A549 (cell line): Measurements from ENCODE around the gene ZNF804B. TPM values are rescaled to one million over a fixed set of nuclear protein-coding genes. Genes with fewer than 3 reads are reported as not detected.
A peak's percentile ranks its signal among the peaks of the same experiment; 100 is the strongest.

Source experiments
- ATAC-seq, 2 experiments: fragments of 200-7000 bp in 1 of 2; fragments of >200 bp in 1 of 2; cut with Nextera tagmentation in 1 of 2; cut with Tn5 transposase in 1 of 2; 3 replicates each; pipeline versions ENCODE4 v1.8.0 to v1.9.1; 2018 to 2020; ENCODE audit warnings: mild to moderate bottlenecking in 1 of 2, moderate library complexity in 1 of 2
- CTCF ChIA-PET: fragments of 300-600 bp; sonication (Branson Sonifier 250); formaldehyde crosslinking; extraction: SDS; loops from one replicate; lab custom pipeline; 2021; ENCODE audit warnings: antibody characterized with exemption, inconsistent platforms; lab: Yijun Ruan, JAX
- POLR2A ChIA-PET: fragments of 350-600 bp; formaldehyde crosslinking; extraction: SDS; loops from one replicate; lab custom pipeline; 2021; ENCODE audit warnings: antibody characterized with exemption, inconsistent platforms; lab: Yijun Ruan, JAX
- DNase-seq, 2 experiments: peaks; one replicate each; pipeline versions ENCODE4 v3.0.0 to v3.0.0-alpha.2; 2011 to 2016; ENCODE audit warnings: low read depth in 1 of 2, low spot score in 1 of 2
- FAIRE-seq: peaks from 2 replicates; lab custom pipeline; 2011; peaks lifted over from hg19 to GRCh38; lab: Jason Lieb, UNC
- H3K27ac ChIP-seq, 2 experiments: fragments of >200 bp; sonication (Bioruptor Twin); formaldehyde crosslinking; 3 replicates each; pipeline ENCODE4 v1.5.1; 2016 to 2017
- H3K4me1 ChIP-seq: fragments of >200 bp; sonication (Bioruptor Twin); formaldehyde crosslinking; 3 replicates; pipeline ENCODE4 v1.6.1; 2016
- H3K4me2 ChIP-seq: fragments of >200 bp; sonication (Bioruptor Twin); formaldehyde crosslinking; 3 replicates; pipeline ENCODE4 v1.6.1; 2016
- H3K4me3 ChIP-seq: fragments of >200 bp; sonication (Bioruptor Twin); formaldehyde crosslinking; 3 replicates; pipeline ENCODE4 v1.5.1; 2016
- H3K9me3 ChIP-seq: fragments of >200 bp; sonication (Bioruptor Twin); formaldehyde crosslinking; 3 replicates; pipeline ENCODE4 v1.6.1; 2016
- CBX2 ChIP-seq: fragments of 200-600 bp; sonication (generic); IDR thresholded peaks from 2 replicates; pipeline ENCODE4 v1.6.1; 2016; ENCODE audit warnings: low read depth, mild to moderate bottlenecking, borderline replicate concordance
- CBX8 ChIP-seq: fragments of 200-600 bp; sonication (generic); IDR thresholded peaks from 2 replicates; pipeline ENCODE4 v1.6.1; 2016
- CEBPB ChIP-seq, 2 experiments: fragments of >200 bp in 1 of 2; sonication (Bioruptor Twin) in 1 of 2; formaldehyde crosslinking in 1 of 2; IDR thresholded peaks; 2 replicates each; pipeline ENCODE4 v1.6.1; 2012 to 2016
- EHF ChIP-seq: fragments of 250-450 bp; sonication (Bioruptor Pico); IDR thresholded peaks from 2 replicates; pipeline ENCODE4 v1.5.0; 2020; ENCODE audit warnings: mild to moderate bottlenecking
- EP300 ChIP-seq, 2 experiments: fragments of >200 bp; sonication (Bioruptor Twin); formaldehyde crosslinking; IDR thresholded peaks; 2 replicates in 1 of 2; 3 replicates in 1 of 2; pipeline ENCODE4 v1.6.1; 2016 to 2017
- FOSB ChIP-seq: fragments of 250-450 bp; sonication (Bioruptor Pico); IDR thresholded peaks from 2 replicates; pipeline ENCODE4 v1.5.0; 2020; ENCODE audit warnings: mild to moderate bottlenecking, moderate library complexity
- FOXS1 ChIP-seq: fragments of 250-450 bp; sonication (Bioruptor Pico); IDR thresholded peaks from 2 replicates; pipeline ENCODE4 v1.5.0; 2020; ENCODE audit warnings: mild to moderate bottlenecking, moderate library complexity
- GATA3 ChIP-seq: IDR thresholded peaks from 2 replicates; pipeline ENCODE4 v1.6.1; 2012; ENCODE audit warnings: borderline replicate concordance
- HEYL ChIP-seq: fragments of 250-450 bp; sonication (Bioruptor Pico); IDR thresholded peaks from 2 replicates; pipeline ENCODE4 v1.8.0; 2021; ENCODE audit warnings: mild to moderate bottlenecking, moderate library complexity
- HOXB13 ChIP-seq: fragments of 250-450 bp; sonication (Bioruptor Pico); IDR thresholded peaks from 2 replicates; pipeline ENCODE4 v1.5.0; 2020; ENCODE audit warnings: low read depth, mild to moderate bottlenecking, moderate library complexity
- HOXB5 ChIP-seq: fragments of 250-450 bp; sonication (Bioruptor Pico); IDR thresholded peaks from 2 replicates; pipeline ENCODE4 v1.5.0; 2020; ENCODE audit warnings: mild to moderate bottlenecking, moderate library complexity
- JUN ChIP-seq, 2 experiments: fragments of >200 bp; sonication (Bioruptor Twin); formaldehyde crosslinking; IDR thresholded peaks; 2 replicates in 1 of 2; 3 replicates in 1 of 2; pipeline ENCODE4 v1.6.1; 2016 to 2017
- KDM1A ChIP-seq: fragments of 200-600 bp; sonication (generic); IDR thresholded peaks from 2 replicates; pipeline ENCODE4 v1.6.1; 2016; ENCODE audit warnings: low read depth, mild to moderate bottlenecking
- KDM5A ChIP-seq: fragments of 200-600 bp; sonication (generic); IDR thresholded peaks from 2 replicates; pipeline ENCODE4 v1.6.1; 2016; ENCODE audit warnings: antibody characterized with exemption, mild to moderate bottlenecking
- MAZ ChIP-seq: fragments of 150-350 bp; IDR thresholded peaks from 2 replicates; pipeline ENCODE4 v1.6.1; 2014; ENCODE audit warnings: antibody characterized with exemption, low read depth, low read length, borderline replicate concordance
- POLR2A ChIP-seq: IDR thresholded peaks from 2 replicates; pipeline ENCODE4 v1.6.1; 2012; ENCODE audit warnings: mild to moderate bottlenecking, low read length
- RAD21 ChIP-seq, 2 experiments: fragments of >200 bp in 1 of 2; sonication (Bioruptor Twin) in 1 of 2; formaldehyde crosslinking in 1 of 2; IDR thresholded peaks in 1 of 2; conservative IDR thresholded peaks in 1 of 2; 2 replicates in 1 of 2; 3 replicates in 1 of 2; pipeline ENCODE4 v1.6.1; 2012 to 2018; ENCODE audit warnings: inconsistent platforms in 1 of 2
- RARB ChIP-seq: fragments of 250-450 bp; sonication (Bioruptor Pico); IDR thresholded peaks from 2 replicates; pipeline ENCODE4 v1.8.0; 2021; ENCODE audit warnings: mild to moderate bottlenecking, moderate library complexity
- RCOR1 ChIP-seq: fragments of 150-350 bp; IDR thresholded peaks from 2 replicates; pipeline ENCODE4 v1.6.1; 2014; ENCODE audit warnings: antibody characterized with exemption, low read length, low read depth
- RNF2 ChIP-seq: fragments of 200-600 bp; sonication (generic); IDR thresholded peaks from 2 replicates; pipeline ENCODE4 v1.6.1; 2016; ENCODE audit warnings: low read depth, mild to moderate bottlenecking, antibody characterized with exemption, moderate library complexity, borderline replicate concordance
- SMC3 ChIP-seq: fragments of >200 bp; sonication (Bioruptor Twin); formaldehyde crosslinking; IDR thresholded peaks from 3 replicates; pipeline ENCODE4 v1.6.1; 2018; ENCODE audit warnings: inconsistent platforms
- SREBF2 ChIP-seq: fragments of 450-650 bp; IDR thresholded peaks from 2 replicates; pipeline ENCODE4 v1.6.1; 2014; ENCODE audit warnings: mild to moderate bottlenecking, moderate library complexity
- TP53 ChIP-seq: fragments of 250-450 bp; sonication (Bioruptor Pico); IDR thresholded peaks from 2 replicates; pipeline ENCODE4 v1.5.0; 2021; ENCODE audit warnings: mild to moderate bottlenecking, moderate library complexity
- ZFP36 ChIP-seq: fragments of 450-650 bp; IDR thresholded peaks from 2 replicates; pipeline ENCODE4 v1.6.1; 2014; ENCODE audit warnings: borderline replicate concordance; ENCODE audit not compliant: partially characterized antibody
- ZSCAN20 ChIP-seq: fragments of 250-450 bp; sonication (Bioruptor Pico); IDR thresholded peaks from 2 replicates; pipeline ENCODE4 v1.8.0; 2022; ENCODE audit warnings: mild to moderate bottlenecking, moderate library complexity
- WGBS: methylation state at CpG from one replicate; pipeline ENCODE4 v1.1.6; 2017; ENCODE audit errors: missing lambda C conversion rate; 5-methylcytosine and 5-hydroxymethylcytosine counted together
- polyA plus RNA-seq, 4 experiments: library from polyadenylated mRNA; depleted of rRNA in 3 of 4; stranded (reverse); fragments of >200 nt; fragmentation: RNase III in 1 of 4; extraction: RNeasy Plus Mini Kit Qiagen cat#74134 plus additional on column Dnase treatment in 1 of 4; gene quantifications; 2 replicates in 3 of 4; 3 replicates in 1 of 4; pipeline ENCODE4 v1.2.3, GENCODE V29; 2011 to 2017
- TF ChIP-seq, protein P1 (sequence below): IDR thresholded peaks from 2 replicates; pipeline ENCODE4 v1.6.1; 2012
- TF ChIP-seq, protein P2 (sequence below): IDR thresholded peaks from 2 replicates; pipeline ENCODE4 v1.6.1; 2012; ENCODE audit warnings: low read depth, borderline replicate concordance

The ZNF804B gene
- polyA plus RNA-seq, 2 of the 4 experiments (the other 2 are of a cell fraction) = not detected

- no peak overlapping the region for H3K4me2 ChIP-seq
- TF ChIP-seq RNF2 (no peak), JUN (IDR thresholded peaks at IDR 0.05) (no peak), RCOR1 (no peak), SMC3 (no peak), KDM1A (no peak), TP53 (no peak), ZFP36 (no peak), CBX2 (no peak), GATA3 (no peak), FOXS1 (CRISPR knock-in tag) (no peak), ZSCAN20 (CRISPR knock-in tag) (no peak), EHF (no peak), HOXB5 (CRISPR knock-in tag) (no peak), POLR2A (no peak), MAZ (no peak)
- TF ChIP-seq, protein P1, sequence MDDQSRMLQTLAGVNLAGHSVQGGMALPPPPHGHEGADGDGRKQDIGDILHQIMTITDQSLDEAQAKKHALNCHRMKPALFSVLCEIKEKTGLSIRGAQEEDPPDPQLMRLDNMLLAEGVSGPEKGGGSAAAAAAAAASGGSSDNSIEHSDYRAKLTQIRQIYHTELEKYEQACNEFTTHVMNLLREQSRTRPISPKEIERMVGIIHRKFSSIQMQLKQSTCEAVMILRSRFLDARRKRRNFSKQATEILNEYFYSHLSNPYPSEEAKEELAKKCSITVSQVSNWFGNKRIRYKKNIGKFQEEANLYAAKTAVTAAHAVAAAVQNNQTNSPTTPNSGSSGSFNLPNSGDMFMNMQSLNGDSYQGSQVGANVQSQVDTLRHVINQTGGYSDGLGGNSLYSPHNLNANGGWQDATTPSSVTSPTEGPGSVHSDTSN = no peak
- no peak overlapping the region for H3K4me3 ChIP-seq
- WGBS = 2% methylated on average over 2 of the region's 2 CpGs
- peaks cover 10% of the 10 kb centered on the region for H3K4me1 ChIP-seq
- no peak overlapping the region for H3K27ac ChIP-seq
- ChIA-PET CTCF (no interaction called here), POLR2A (no interaction called here)
- ATAC-seq (no peak), DNase-seq (no peak), FAIRE-seq (no peak)
- H3K9me3 ChIP-seq = no peaks in the 10 kb centered on the region
These were observed 2.1 kb upstream of the ZNF804B start for GRCh38 chr7:88757371-88757770.

DNA sequence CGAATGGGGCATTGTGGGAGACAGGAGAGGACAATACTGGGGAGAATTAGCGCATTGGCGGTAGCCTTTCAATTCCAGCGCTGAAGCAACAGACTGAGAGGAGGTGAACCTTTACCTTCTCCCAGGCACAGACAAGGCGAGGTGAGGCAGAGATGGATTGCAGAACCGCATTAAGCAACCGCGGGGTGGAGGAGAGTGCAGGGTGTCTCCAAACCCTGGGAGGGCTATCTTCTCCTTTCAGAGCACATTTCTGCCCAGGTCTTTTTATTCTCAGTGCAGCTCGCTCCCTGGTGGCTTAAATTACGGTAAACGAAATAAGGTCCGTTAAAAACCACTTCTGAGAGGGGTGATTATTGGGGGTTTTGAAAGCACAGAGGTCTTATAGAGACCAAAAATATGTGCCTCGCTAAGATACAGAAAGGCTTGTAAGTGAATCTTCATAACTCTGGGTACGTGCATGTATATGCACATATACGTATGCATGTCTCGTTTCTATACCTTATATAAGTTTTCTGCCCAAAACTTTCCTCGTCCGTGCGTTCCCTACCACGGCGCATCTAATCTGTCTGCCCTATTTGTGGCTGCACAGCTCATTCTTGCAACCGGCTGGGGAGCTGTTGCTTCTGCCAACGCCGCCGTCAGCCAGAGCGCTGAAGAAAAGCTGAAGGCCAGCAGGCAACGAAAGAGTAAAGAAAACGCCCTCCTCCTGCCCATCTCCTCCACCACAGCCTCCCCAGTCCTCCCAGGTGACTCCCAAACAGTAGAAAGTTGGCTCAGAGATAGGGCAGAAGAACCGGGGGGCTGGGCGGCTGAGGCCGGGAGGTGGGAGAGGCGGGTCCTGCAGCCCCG lies 895 bp upstream of the ZNF804B start:
- ChIA-PET CTCF (interaction anchor here (1.2 kb wide), 1 partner anchor 23 kb away, joined by 3 read pairs; no protein-coding TSS in a partner anchor), POLR2A (no interaction called here)
- H3K9me3 ChIP-seq = no peaks in the 10 kb centered on the region
- no peak overlapping the region for H3K27ac ChIP-seq
- ATAC-seq (peak; percentile 63 to 73; a peak in 5 of 6 replicates), DNase-seq (no peak), FAIRE-seq (no peak)
- peak overlapping the region; percentile 91 for H3K4me2 ChIP-seq
- peak; percentile 93 for TF ChIP-seq CBX8
- TF ChIP-seq HOXB13 (CRISPR knock-in tag) = no peak
- peak; percentile 91 for TF ChIP-seq RNF2
- no peak for TF ChIP-seq CEBPB (IDR thresholded peaks at IDR 0.05)
- TF ChIP-seq ZFP36 = peak; percentile 29
- TF ChIP-seq, protein P2, sequence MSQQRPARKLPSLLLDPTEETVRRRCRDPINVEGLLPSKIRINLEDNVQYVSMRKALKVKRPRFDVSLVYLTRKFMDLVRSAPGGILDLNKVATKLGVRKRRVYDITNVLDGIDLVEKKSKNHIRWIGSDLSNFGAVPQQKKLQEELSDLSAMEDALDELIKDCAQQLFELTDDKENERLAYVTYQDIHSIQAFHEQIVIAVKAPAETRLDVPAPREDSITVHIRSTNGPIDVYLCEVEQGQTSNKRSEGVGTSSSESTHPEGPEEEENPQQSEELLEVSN = no peak
- 12% methylated on average over 30 of the region's 33 CpGs for WGBS
- peaks cover 10% of the 10 kb centered on the region for H3K4me1 ChIP-seq
- peak overlapping the region; percentile 40 for H3K4me3 ChIP-seq

GRCh38 chr7:88760136-88760515 lies 626 bp downstream of the ZNF804B start:
- FAIRE-seq = no peak
- Histone ChIP-seq H3K4me2 (peak overlapping the region; percentile 91), H3K4me3 (peak overlapping the region; percentile 40; the same call in 2 of the 3 replicates), H3K27ac (no peak overlapping the region), H3K9me3 (no peaks in the 10 kb centered on the region), H3K4me1 (peaks cover 10% of the 10 kb centered on the region)
- WGBS = 13% methylated on average over 6 of the region's 6 CpGs
- ChIA-PET CTCF (no interaction called here), POLR2A (no interaction called here)
- TF ChIP-seq CBX2 (no peak), RAD21 (conservative IDR thresholded peaks at IDR 0.05 in 1 of 2, IDR thresholded peaks at IDR 0.05 in 1 of 2) (no peak), EP300 (IDR thresholded peaks at IDR 0.05) (no peak), FOSB (CRISPR knock-in tag) (no peak), RARB (CRISPR knock-in tag) (no peak), ZSCAN20 (CRISPR knock-in tag) (no peak), RNF2 (no peak), HEYL (CRISPR knock-in tag) (no peak), KDM5A (no peak), SREBF2 (no peak)
- TF ChIP-seq, protein P1 = no peak
- DNase-seq = no peak
- ATAC-seq = peak; percentile 31 to 32; a peak in 2 of 6 replicates
